ENCODE results near the gene ELP4. TPM values are rescaled to one million over a fixed set of nuclear protein-coding genes. Genes with fewer than 3 reads are reported as not detected.

Gene ELP4
- 7.3 to 10.1 TPM (median 8.6 TPM) in 5 replicates for total RNA-seq (2022; extraction: Qiagen RNA extraction; ENCODE audit: low read depth)

GRCh38 chr11:31509429-31510345 lies at the start of gene ELP4, which contains the start of gene IMMP1L:
ELP4 (plus strand) TSS chr11:31509767; CDS start chr11:31509785, 18 bp downstream.
IMMP1L (minus strand) TSS chr11:31509622; CDS start chr11:31463276, 46,346 bp downstream.

GRCh38 chr11:31810779-31811647 lies 301.4 kb downstream of the ELP4 start, which contains the start of gene PAX6:
PAX6 (minus strand) TSS chr11:31811322; CDS start chr11:31806411, 4,911 bp downstream.

Other genes starting within 250 kb of the ELP4 start
- 0.30 to 0.64 TPM (median 0.49 TPM) in 5 replicates for gene DCDC1, start 140.0 kb upstream of the ELP4 start, total RNA-seq (2022; extraction: Qiagen RNA extraction; ENCODE audit: low read depth)
- gene DNAJC24, start 139.9 kb upstream of the ELP4 start, total RNA-seq (2022; extraction: Qiagen RNA extraction; ENCODE audit: low read depth), result 8.6 to 14.5 TPM (median 10.6 TPM) in 5 replicates
- 30.3 to 60.1 TPM (median 38.3 TPM) in 5 replicates for gene IMMP1L, start 145 bp upstream of the ELP4 start, total RNA-seq (2022; extraction: Qiagen RNA extraction; ENCODE audit: low read depth)

Measured in A549 treated with CpdA at 1 μM for 4 hours (cell line).